Trophoblast cell (in vitro differentiated cells and primary cell): ENCODE results near the gene PAX5.

ENCODE experiments used
- DNase-seq, 2 donors: peaks; one replicate each; pipeline ENCODE4 v3.0.0-alpha.2; 2016
- H2AFZ ChIP-seq: 2 replicates; pipeline ENCODE4 v1.6.1; 2013; ENCODE audit warnings: low read length, moderate library complexity, mild to moderate bottlenecking; ENCODE audit not compliant: insufficient read depth, poor library complexity
- H2AK5ac ChIP-seq: 2 replicates; pipeline ENCODE4 v1.6.1; 2013; ENCODE audit warnings: mild to moderate bottlenecking, low read length
- H2BK120ac ChIP-seq: 2 replicates; pipeline ENCODE4 v1.6.1; 2013; ENCODE audit warnings: low read length, mild to moderate bottlenecking, moderate library complexity; ENCODE audit not compliant: insufficient read depth, poor library complexity
- H2BK12ac ChIP-seq: 2 replicates; pipeline ENCODE4 v1.6.1; 2013; ENCODE audit warnings: mild to moderate bottlenecking, low read length, moderate library complexity
- H2BK5ac ChIP-seq: 2 replicates; pipeline ENCODE4 v1.6.1; 2013; ENCODE audit warnings: low read length, low read depth, moderate library complexity, mild to moderate bottlenecking; ENCODE audit not compliant: poor library complexity
- H3K14ac ChIP-seq: 2 replicates; pipeline ENCODE4 v1.6.1; 2013; ENCODE audit warnings: mild to moderate bottlenecking, low read length
- H3K18ac ChIP-seq: 2 replicates; pipeline ENCODE4 v1.6.1; 2013; ENCODE audit warnings: mild to moderate bottlenecking, low read length
- H3K23ac ChIP-seq: 2 replicates; pipeline ENCODE4 v1.6.1; 2013; ENCODE audit warnings: low read length
- H3K27ac ChIP-seq: 2 replicates; pipeline ENCODE4 v1.5.1; 2013; ENCODE audit warnings: low read depth, mild to moderate bottlenecking, inconsistent platforms, low read length, moderate library complexity
- H3K27me3 ChIP-seq: 2 replicates; pipeline ENCODE4 v1.6.1; 2013; ENCODE audit warnings: inconsistent platforms, mild to moderate bottlenecking, low read length, moderate library complexity; ENCODE audit not compliant: insufficient read depth
- H3K36me3 ChIP-seq, 2 experiments: 1 replicate in 1 of 2; 2 replicates in 1 of 2; pipeline ENCODE4 v1.6.1; 2013; ENCODE audit warnings: low read length in 2 of 2, mild to moderate bottlenecking in 2 of 2, moderate library complexity in 1 of 2; ENCODE audit not compliant: insufficient read depth in 2 of 2, control insufficient read depth in 1 of 2
- H3K4ac ChIP-seq: 2 replicates; pipeline ENCODE4 v1.6.1; 2013; ENCODE audit warnings: low read depth, mild to moderate bottlenecking, low read length, moderate library complexity
- H3K4me1 ChIP-seq, 2 experiments: 1 replicate in 1 of 2; 2 replicates in 1 of 2; pipeline ENCODE4 v1.6.1; 2013; ENCODE audit warnings: low read length in 2 of 2, mild to moderate bottlenecking in 2 of 2, moderate library complexity in 1 of 2; ENCODE audit not compliant: insufficient read depth in 2 of 2, control insufficient read depth in 1 of 2
- H3K4me2 ChIP-seq: 2 replicates; pipeline ENCODE4 v1.6.1; 2013; ENCODE audit warnings: inconsistent platforms, mild to moderate bottlenecking, low read length, moderate library complexity
- H3K4me3 ChIP-seq: 2 replicates; pipeline ENCODE4 v1.5.1; 2013; ENCODE audit warnings: mild to moderate bottlenecking, low read depth, low read length, inconsistent platforms
- H3K79me1 ChIP-seq: one replicate; pipeline ENCODE4 v1.6.1; 2013; ENCODE audit warnings: low read length
- H3K79me2 ChIP-seq: 2 replicates; pipeline ENCODE4 v1.6.1; 2013; ENCODE audit warnings: low read length, mild to moderate bottlenecking; ENCODE audit not compliant: control insufficient read depth, insufficient read depth, poor library complexity
- H3K9ac ChIP-seq: 2 replicates; pipeline ENCODE4 v1.6.1; 2013; ENCODE audit warnings: mild to moderate bottlenecking, low read length
- H3K9me3 ChIP-seq: 2 replicates; pipeline ENCODE4 v1.6.1; 2013; ENCODE audit warnings: low read depth, mild to moderate bottlenecking, control low read depth, inconsistent platforms, low read length; ENCODE audit not compliant: insufficient read depth
- H4K12ac ChIP-seq: 2 replicates; pipeline ENCODE4 v1.6.1; 2013; ENCODE audit warnings: low read depth, mild to moderate bottlenecking, low read length, moderate library complexity
- H4K8ac ChIP-seq: 2 replicates; pipeline ENCODE4 v1.6.1; 2013; ENCODE audit warnings: low read depth, mild to moderate bottlenecking, low read length, moderate library complexity
- H4K91ac ChIP-seq: one replicate; pipeline ENCODE4 v1.6.1; 2013; ENCODE audit warnings: low read depth, mild to moderate bottlenecking, low read length, moderate library complexity
- whole genome bisulfite sequencing: extraction: QIAGEN DNeasy Blood & Tissue Kit; methylation state at CpG from one replicate; pipeline ENCODE4 v1.1.7; 2013; ENCODE audit warnings: missing lambda C conversion rate; ENCODE audit not compliant: insufficient read length, insufficient coverage; ENCODE audit errors: extremely low coverage; 5-methylcytosine and 5-hydroxymethylcytosine counted together

Gene PAX5

DNA sequence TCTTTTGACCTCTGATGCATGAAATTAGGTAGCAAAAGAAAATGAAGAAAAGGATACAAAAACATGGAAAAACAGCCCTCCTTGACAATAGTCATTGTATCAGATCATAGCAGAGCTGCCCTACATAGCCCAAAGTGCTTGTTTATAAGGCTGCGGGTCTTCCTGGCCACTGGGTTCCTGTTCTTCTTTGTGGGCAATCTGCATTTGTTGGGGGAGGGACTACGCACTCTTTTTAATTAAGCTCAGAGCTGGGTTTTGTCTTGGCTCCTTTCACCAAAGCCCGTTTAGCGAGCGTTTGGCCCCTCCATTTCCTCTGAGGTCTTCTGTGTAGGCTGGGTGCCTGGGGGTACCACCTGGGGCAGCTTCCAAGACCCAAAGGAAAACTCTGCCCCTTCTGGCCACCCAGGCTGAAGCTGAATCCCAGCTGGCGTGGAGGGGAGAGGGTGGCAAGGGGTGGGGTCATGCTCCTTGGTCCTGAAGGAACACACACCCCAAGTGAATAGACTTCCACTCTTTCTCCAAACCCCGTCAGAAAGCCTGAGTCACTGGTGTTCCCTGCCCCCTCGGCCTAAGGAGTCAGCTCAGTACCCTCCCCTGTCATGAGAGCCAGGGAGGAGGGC lies 6.5 kb upstream of the PAX5 start:
- no peak for DNase-seq
- Histone ChIP-seq H2AFZ (no peak overlapping the region), H3K9ac (no peak overlapping the region), H2BK5ac (no peak overlapping the region), H2AK5ac (no peak overlapping the region), H3K4me1 (peaks cover 17 to 18% of the 10 kb centered on the region in 2 experiments), H3K9me3 (peaks cover 4% of the 10 kb centered on the region), H3K36me3 (no peaks in the 10 kb centered on the region), H3K18ac (no peak overlapping the region), H3K79me2 (no peaks in the 10 kb centered on the region), H3K27me3 (peaks cover 43% of the 10 kb centered on the region), H3K23ac (no peak overlapping the region), H3K4ac (no peak overlapping the region), H4K91ac (no peak overlapping the region), H3K14ac (no peak overlapping the region), H3K27ac (no peak overlapping the region), H3K4me3 (no peak overlapping the region), H2BK120ac (no peak overlapping the region), H3K4me2 (no peak overlapping the region), H2BK12ac (no peak overlapping the region), H3K79me1 (no peaks in the 10 kb centered on the region), H4K8ac (no peak overlapping the region), H4K12ac (no peak overlapping the region)
- no CpG with 5 or more reads among the region's 8 CpGs for WGBS

- H3K9ac ChIP-seq: no peak overlapping the region
- no peak overlapping the region for H3K14ac ChIP-seq
- H2BK12ac ChIP-seq: no peak overlapping the region
- H3K27me3 ChIP-seq: peaks cover 59% of the 10 kb centered on the region
- no peak for DNase-seq
- no peak overlapping the region for H2AFZ ChIP-seq
- no CpG with 5 or more reads among the region's 14 CpGs for WGBS
- H2BK5ac ChIP-seq: no peak overlapping the region
- H2BK120ac ChIP-seq: no peak overlapping the region
- no peaks in the 10 kb centered on the region for H3K36me3 ChIP-seq
- H4K8ac ChIP-seq: no peak overlapping the region
- H3K18ac ChIP-seq: no peak overlapping the region
- H3K4me1 ChIP-seq: peaks cover 22 to 26% of the 10 kb centered on the region in 2 experiments
- no peak overlapping the region for H4K12ac ChIP-seq
- H4K91ac ChIP-seq: no peak overlapping the region
- H3K9me3 ChIP-seq: peaks cover 4% of the 10 kb centered on the region
- no peak overlapping the region for H3K23ac ChIP-seq
- no peak overlapping the region for H2AK5ac ChIP-seq
- no peak overlapping the region for H3K4me3 ChIP-seq
- H3K4me2 ChIP-seq: no peak overlapping the region
- H3K79me2 ChIP-seq: no peaks in the 10 kb centered on the region
- no peak overlapping the region for H3K27ac ChIP-seq
- no peak overlapping the region for H3K4ac ChIP-seq
- no peaks in the 10 kb centered on the region for H3K79me1 ChIP-seq
Measured at GRCh38 chr9:37038943-37039464, 4.9 kb upstream of the PAX5 start.

DNA sequence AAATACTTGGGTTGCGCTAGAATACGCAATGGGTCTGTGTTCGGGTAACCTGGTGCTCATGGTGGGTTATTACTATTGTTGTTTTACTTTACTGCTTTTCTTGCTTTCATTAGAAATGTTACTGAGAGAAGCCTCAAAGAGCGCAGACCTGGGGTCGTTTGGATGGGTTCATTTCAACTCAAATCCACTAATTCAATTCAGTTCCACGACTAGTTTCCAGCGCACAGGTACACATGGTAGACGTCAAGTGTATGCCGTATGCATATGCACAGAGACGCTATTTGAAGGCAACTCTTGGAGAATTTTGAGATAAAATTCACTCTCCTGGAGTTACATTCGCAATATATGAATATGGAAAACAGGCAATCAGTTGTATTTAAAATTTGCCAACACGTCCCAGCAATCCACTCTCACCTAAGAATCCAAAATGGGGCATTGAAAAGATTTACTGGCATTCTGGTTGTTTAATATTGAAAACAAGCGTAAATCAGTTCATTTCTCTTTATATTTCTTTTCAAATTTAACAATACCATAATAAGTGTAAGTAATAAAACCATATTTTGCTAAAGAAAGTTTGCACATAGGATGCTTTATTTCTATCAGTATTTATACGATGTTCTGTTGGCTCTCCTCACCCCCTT lies 4.4 kb upstream of the PAX5 start:
- DNase-seq: no peak
- no peak overlapping the region for H2AK5ac ChIP-seq
- H3K4me2 ChIP-seq: no peak overlapping the region
- H3K18ac ChIP-seq: no peak overlapping the region
- H3K27me3 ChIP-seq: peaks cover 64% of the 10 kb centered on the region
- no peak overlapping the region for H2BK5ac ChIP-seq
- H3K36me3 ChIP-seq: no peaks in the 10 kb centered on the region
- H4K12ac ChIP-seq: no peak overlapping the region
- no peak overlapping the region for H3K4me3 ChIP-seq
- no peaks in the 10 kb centered on the region for H3K79me1 ChIP-seq
- WGBS: no CpG with 5 or more reads among the region's 14 CpGs
- no peaks in the 10 kb centered on the region for H3K79me2 ChIP-seq
- no peak overlapping the region for H4K91ac ChIP-seq
- no peak overlapping the region for H3K27ac ChIP-seq
- H3K9me3 ChIP-seq: peaks cover 4% of the 10 kb centered on the region
- H2BK120ac ChIP-seq: no peak overlapping the region
- no peak overlapping the region for H2AFZ ChIP-seq
- H3K4ac ChIP-seq: no peak overlapping the region
- H3K9ac ChIP-seq: no peak overlapping the region
- H2BK12ac ChIP-seq: no peak overlapping the region
- no peak overlapping the region for H3K23ac ChIP-seq
- no peak overlapping the region for H3K14ac ChIP-seq
- H3K4me1 ChIP-seq: peaks cover 22 to 26% of the 10 kb centered on the region in 2 experiments
- no peak overlapping the region for H4K8ac ChIP-seq

DNA sequence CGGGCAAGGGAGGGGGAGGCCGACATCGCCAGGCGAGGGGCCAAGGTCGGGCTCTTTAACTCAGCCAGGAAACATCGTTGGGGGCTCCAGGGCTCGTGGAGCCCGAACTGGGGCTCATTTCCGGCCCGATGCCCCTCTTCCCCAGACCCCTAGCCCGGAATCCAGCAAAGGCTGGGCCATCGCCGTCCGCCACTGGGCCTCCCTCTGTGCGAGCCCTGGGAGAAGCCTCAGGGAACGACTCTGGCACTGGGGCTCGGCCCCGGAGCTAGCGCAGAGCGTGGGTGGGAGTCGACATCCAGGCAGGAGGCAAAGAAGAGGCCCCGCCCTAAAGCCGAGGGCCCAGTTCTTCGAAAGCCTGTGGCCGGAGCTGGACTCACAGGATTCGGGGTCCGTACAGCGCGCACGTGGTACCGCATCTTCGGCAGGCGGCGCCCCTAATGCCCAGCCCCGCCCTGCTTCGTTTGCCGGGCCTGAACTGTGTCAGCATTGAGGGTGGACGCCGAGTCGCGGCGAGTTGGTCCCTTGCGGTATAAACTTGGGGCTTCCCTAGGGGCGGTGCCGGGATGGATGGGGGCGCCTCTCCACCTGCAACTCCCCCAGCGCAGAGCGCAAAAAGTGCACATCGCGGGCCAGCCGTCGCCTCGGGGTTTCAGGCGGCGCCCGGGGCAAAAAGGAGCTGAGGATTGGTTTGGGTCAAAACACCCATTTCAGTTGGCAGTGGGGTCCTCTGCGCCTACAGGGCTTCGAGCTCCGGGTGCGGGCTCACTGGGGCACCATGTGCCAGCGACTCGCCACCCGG lies 3.6 kb upstream of the PAX5 start:
- H2AFZ ChIP-seq: peak overlapping the region; percentile 52
- H3K79me1 ChIP-seq: no peaks in the 10 kb centered on the region
- no peak overlapping the region for H3K27ac ChIP-seq
- peaks cover 70% of the 10 kb centered on the region for H3K27me3 ChIP-seq
- H4K91ac ChIP-seq: no peak overlapping the region
- H2BK120ac ChIP-seq: no peak overlapping the region
- no peak overlapping the region for H4K8ac ChIP-seq
- peaks cover 4% of the 10 kb centered on the region for H3K9me3 ChIP-seq
- no peak overlapping the region for H4K12ac ChIP-seq
- no peak overlapping the region for H3K14ac ChIP-seq
- H3K23ac ChIP-seq: no peak overlapping the region
- WGBS: no CpG with 5 or more reads among the region's 63 CpGs
- H2AK5ac ChIP-seq: no peak overlapping the region
- H3K18ac ChIP-seq: no peak overlapping the region
- H2BK5ac ChIP-seq: no peak overlapping the region
- no peaks in the 10 kb centered on the region for H3K36me3 ChIP-seq
- H3K4me2 ChIP-seq: peak overlapping the region; percentile 78
- no peak overlapping the region for H3K4ac ChIP-seq
- H3K9ac ChIP-seq: no peak overlapping the region
- no peak for DNase-seq
- H3K4me1 ChIP-seq: peaks cover 22 to 26% of the 10 kb centered on the region in 2 experiments
- no peaks in the 10 kb centered on the region for H3K79me2 ChIP-seq
- no peak overlapping the region for H3K4me3 ChIP-seq
- no peak overlapping the region for H2BK12ac ChIP-seq
